ENCODE results near the gene RFK. TPM values are rescaled to one million over a fixed set of nuclear protein-coding genes. Genes with fewer than 3 reads are reported as not detected.
"Not testable (repeated sequence)": the region's sequence is repeated elsewhere in the genome, so short reads cannot be mapped to it uniquely, and the experiment has no call there.

Gene RFK
- total RNA-seq, 1 experiment from 2014 or later, result 12.4 TPM

DNA sequence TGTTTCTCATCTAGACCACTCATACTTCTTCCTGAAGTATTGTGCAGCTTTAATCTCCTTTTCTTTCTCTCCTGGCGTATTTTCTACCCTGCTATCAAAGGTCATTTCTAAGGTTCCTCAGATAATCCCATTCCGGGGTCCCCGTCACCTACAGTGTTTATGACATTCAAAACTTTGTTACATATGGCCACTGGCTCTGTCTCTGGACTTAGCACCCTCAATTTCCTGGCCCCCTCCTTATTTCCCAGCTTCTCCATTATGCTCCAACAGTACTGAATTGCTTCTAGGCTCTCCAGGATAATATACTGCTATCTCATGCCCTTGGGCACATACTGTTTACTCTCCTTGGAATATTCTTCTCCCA, 31.2 kb downstream of the RFK start:
- H3K9me3 Mint-ChIP-seq (ENCODE audit: unreplicated experiment), result no peaks in the 10 kb centered on the region
- H3K4me1 Mint-ChIP-seq (ENCODE audit: low read depth, unreplicated experiment), result peaks cover 20% of the 10 kb centered on the region
- peak overlapping the region; percentile 64 for H3K4me3 Mint-ChIP-seq (ENCODE audit: unreplicated experiment)
- no peaks in the 10 kb centered on the region for H3K36me3 Mint-ChIP-seq (ENCODE audit: insufficient read depth, unreplicated experiment)
- no peaks in the 10 kb centered on the region for H3K9me3 ChIP-seq
- ChIA-PET POLR2A (no interaction called here), CTCF (no interaction called here)
- no peaks in the 10 kb centered on the region for H3K27me3 ChIP-seq (replicated peaks; ENCODE audit: control insufficient read depth, insufficient read depth, low read length)
- no peak overlapping the region for H3K4me3 ChIP-seq (ENCODE audit: low read depth, low read length)
- TF ChIP-seq, protein P1, sequence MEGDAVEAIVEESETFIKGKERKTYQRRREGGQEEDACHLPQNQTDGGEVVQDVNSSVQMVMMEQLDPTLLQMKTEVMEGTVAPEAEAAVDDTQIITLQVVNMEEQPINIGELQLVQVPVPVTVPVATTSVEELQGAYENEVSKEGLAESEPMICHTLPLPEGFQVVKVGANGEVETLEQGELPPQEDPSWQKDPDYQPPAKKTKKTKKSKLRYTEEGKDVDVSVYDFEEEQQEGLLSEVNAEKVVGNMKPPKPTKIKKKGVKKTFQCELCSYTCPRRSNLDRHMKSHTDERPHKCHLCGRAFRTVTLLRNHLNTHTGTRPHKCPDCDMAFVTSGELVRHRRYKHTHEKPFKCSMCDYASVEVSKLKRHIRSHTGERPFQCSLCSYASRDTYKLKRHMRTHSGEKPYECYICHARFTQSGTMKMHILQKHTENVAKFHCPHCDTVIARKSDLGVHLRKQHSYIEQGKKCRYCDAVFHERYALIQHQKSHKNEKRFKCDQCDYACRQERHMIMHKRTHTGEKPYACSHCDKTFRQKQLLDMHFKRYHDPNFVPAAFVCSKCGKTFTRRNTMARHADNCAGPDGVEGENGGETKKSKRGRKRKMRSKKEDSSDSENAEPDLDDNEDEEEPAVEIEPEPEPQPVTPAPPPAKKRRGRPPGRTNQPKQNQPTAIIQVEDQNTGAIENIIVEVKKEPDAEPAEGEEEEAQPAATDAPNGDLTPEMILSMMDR (IDR thresholded peaks at IDR 0.05; ENCODE audit: insufficient read depth in 1 of 2, low read depth in 1 of 2, low read length in 1 of 2, severe bottlenecking in 1 of 2, unreplicated experiment in 1 of 2), result no peak
- no peaks in the 10 kb centered on the region for H3K27me3 Mint-ChIP-seq (ENCODE audit: insufficient read depth, unreplicated experiment)
- no peaks in the 10 kb centered on the region for H3K36me3 ChIP-seq (ENCODE audit: control insufficient read depth, insufficient read depth, low read length)
- peaks cover 22% of the 10 kb centered on the region for H3K4me1 ChIP-seq
- intact Hi-C loops (cut with micrococcal nuclease; ENCODE audit: unreplicated experiment), result no loop called here
- no peak for DNase-seq
- TSS peak; percentile 58 for BruUV-seq (replicated peaks)
- peak overlapping the region; percentile 86 for H3K27ac Mint-ChIP-seq (ENCODE audit: unreplicated experiment)

DNA sequence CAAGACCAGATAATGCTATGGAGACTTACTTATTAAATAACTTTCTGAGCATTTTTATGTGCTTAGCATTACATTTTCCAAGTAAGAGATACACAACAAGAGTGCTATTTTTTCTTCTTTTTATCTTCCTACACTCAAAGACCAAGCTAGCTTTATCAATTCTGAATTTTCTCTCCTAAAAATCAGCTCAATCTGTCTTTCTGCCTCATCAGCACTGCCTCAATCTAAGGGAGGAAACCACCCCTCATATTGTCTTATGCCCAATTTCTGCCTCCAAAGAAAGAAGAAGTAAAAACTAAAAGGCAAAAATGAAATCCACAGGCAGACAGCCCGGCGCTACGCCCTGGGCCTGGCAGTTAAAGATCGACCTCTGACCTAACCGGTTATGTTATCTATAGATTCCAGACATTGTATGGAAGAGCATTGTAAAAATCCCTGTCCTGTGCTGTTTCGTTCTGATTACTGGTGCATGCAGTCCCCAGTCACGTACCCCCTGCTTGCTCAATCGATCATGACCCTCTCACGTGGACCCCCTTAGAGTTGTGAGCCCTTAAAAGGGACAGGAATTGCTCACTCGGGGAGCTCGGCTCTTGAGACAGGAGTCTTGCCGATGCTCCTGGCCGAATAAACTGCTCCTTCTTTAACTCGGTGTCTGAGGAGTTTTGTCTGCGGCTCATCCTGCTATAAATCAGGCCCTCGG, 31.7 kb downstream of the RFK start:
- peaks cover 20% of the 10 kb centered on the region for H3K4me1 Mint-ChIP-seq (ENCODE audit: low read depth, unreplicated experiment)
- H3K4me3 Mint-ChIP-seq (ENCODE audit: unreplicated experiment), result peak overlapping the region; percentile 64
- POLR2A ChIA-PET; intact Hi-C loops (cut with micrococcal nuclease; ENCODE audit: unreplicated experiment); BruUV-seq (replicated peaks); H3K27me3 ChIP-seq (replicated peaks; ENCODE audit: control insufficient read depth, insufficient read depth, low read length); CTCF ChIA-PET; H3K9me3 Mint-ChIP-seq (ENCODE audit: unreplicated experiment); H3K27me3 Mint-ChIP-seq (ENCODE audit: insufficient read depth, unreplicated experiment); H3K36me3 ChIP-seq (ENCODE audit: control insufficient read depth, insufficient read depth, low read length); H3K36me3 Mint-ChIP-seq (ENCODE audit: insufficient read depth, unreplicated experiment); H3K9me3 ChIP-seq; H3K4me3 ChIP-seq (ENCODE audit: low read depth, low read length): not testable (repeated sequence)
- peak overlapping the region; percentile 86 for H3K27ac Mint-ChIP-seq (ENCODE audit: unreplicated experiment)
- peak; percentile 20 to 31 for DNase-seq
- H3K4me1 ChIP-seq, result peaks cover 22% of the 10 kb centered on the region

DNA sequence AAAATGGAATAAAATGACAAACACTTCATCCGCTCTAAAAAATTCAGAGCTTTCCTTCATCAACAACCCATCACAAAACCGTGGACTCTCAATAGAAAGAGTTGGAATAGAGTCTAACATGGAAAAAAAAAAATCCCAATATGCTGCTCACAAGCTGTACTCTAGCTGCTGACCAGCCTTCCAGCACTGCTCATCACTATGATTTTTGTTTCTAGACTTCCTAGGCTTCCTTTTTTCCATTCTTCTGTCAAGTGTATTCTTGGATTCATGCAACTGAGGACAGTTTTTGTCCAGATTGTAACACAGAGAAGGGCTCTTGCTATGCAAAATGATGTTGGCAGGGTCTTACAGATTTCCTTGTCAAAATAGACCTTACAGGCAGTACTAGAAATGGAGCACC, 34.5 kb downstream of the RFK start:
- TF ChIP-seq, protein P1 (IDR thresholded peaks at IDR 0.05; ENCODE audit: insufficient read depth in 1 of 2, low read depth in 1 of 2, low read length in 1 of 2, severe bottlenecking in 1 of 2, unreplicated experiment in 1 of 2), result no peak
- Histone ChIP-seq H3K9me3 (no peaks in the 10 kb centered on the region), H3K4me3 (ENCODE audit: low read depth, low read length) (no peak overlapping the region), H3K4me1 (peaks cover 17% of the 10 kb centered on the region), H3K36me3 (ENCODE audit: control insufficient read depth, insufficient read depth, low read length) (no peaks in the 10 kb centered on the region), H3K27me3 (replicated peaks; ENCODE audit: control insufficient read depth, insufficient read depth, low read length) (no peaks in the 10 kb centered on the region)
- Mint-ChIP-seq H3K4me3 (ENCODE audit: unreplicated experiment) (no peak overlapping the region), H3K4me1 (ENCODE audit: low read depth, unreplicated experiment) (peaks cover 18% of the 10 kb centered on the region), H3K9me3 (ENCODE audit: unreplicated experiment) (no peaks in the 10 kb centered on the region), H3K27ac (ENCODE audit: unreplicated experiment) (no peak overlapping the region), H3K36me3 (ENCODE audit: insufficient read depth, unreplicated experiment) (no peaks in the 10 kb centered on the region), H3K27me3 (ENCODE audit: insufficient read depth, unreplicated experiment) (no peaks in the 10 kb centered on the region)
- no TSS peak for BruUV-seq (replicated peaks)
- ChIA-PET POLR2A (no interaction called here), CTCF (interaction anchor here (1.1 kb wide), 1 partner anchor 35 kb away, joined by 4 read pairs; no protein-coding TSS in a partner anchor)
- DNase-seq, result no peak
- intact Hi-C loops (cut with micrococcal nuclease; ENCODE audit: unreplicated experiment), result no loop called here

Data from Caco-2 (cell line).